GM12801 (cell line): ENCODE data around the gene KCNAB2.

Experiments used
- TF ChIP-seq, protein P1 (sequence below): IDR thresholded peaks from one replicate; pipeline ENCODE4 v1.5.1; 2011; ENCODE audit warnings: control low read depth; ENCODE audit not compliant: insufficient read length; ENCODE audit errors: extremely low read depth

The KCNAB2 gene

DNA sequence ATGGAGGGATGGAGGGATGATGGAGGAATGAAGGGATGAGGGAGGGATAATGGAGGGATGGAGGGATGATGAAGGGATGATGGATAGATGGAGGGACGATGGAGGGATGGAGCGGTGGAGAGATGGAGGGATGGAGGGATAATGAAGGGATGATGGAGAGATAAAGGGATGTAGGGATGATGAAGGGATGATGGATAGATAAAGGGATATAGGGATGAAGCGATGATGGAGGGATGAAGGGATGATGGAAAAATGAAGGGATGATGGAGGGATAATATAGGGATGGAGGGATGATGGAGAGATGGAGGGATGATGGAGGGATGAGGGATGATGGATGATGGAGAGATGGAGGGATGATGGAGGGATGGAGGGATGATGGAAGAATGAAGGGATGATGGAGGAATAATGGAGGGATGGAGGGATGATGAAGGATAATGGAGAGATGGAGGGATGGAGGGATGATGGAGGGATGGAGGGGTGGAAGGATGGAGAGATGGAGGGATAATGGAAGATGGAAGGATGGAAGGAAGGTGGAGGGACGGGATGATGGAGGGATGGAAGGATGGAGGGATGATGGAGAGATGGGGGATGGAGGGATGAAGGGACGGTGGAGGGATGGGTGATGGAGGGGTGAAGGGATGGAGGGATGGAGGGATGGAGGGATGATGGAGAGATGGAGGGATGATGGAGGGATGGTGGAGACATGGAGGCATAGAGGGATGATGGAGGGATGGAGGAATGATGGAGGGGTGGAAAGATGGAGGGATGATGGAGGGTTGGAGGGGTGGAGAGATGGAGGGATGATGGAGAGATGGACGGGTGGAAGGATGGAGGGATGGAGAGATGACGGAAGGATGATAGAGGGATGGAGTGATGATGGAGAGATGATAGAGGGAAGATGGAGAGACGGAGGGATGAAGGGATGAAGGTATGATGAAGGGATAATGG is 62.0 kb downstream of the KCNAB2 start:
- TF ChIP-seq, protein P1, sequence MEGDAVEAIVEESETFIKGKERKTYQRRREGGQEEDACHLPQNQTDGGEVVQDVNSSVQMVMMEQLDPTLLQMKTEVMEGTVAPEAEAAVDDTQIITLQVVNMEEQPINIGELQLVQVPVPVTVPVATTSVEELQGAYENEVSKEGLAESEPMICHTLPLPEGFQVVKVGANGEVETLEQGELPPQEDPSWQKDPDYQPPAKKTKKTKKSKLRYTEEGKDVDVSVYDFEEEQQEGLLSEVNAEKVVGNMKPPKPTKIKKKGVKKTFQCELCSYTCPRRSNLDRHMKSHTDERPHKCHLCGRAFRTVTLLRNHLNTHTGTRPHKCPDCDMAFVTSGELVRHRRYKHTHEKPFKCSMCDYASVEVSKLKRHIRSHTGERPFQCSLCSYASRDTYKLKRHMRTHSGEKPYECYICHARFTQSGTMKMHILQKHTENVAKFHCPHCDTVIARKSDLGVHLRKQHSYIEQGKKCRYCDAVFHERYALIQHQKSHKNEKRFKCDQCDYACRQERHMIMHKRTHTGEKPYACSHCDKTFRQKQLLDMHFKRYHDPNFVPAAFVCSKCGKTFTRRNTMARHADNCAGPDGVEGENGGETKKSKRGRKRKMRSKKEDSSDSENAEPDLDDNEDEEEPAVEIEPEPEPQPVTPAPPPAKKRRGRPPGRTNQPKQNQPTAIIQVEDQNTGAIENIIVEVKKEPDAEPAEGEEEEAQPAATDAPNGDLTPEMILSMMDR = no peak

- TF ChIP-seq, protein P1 = no peak
Observed at GRCh38 chr1:6108476-6108875, 62.8 kb downstream of the KCNAB2 start.

GRCh38 chr1:6108937-6109614 is 63.4 kb downstream of the KCNAB2 start:
- TF ChIP-seq, protein P1 = no peak

- TF ChIP-seq, protein P1 = no peak
Observed at GRCh38 chr1:6109688-6110087, 64.0 kb downstream of the KCNAB2 start.

- TF ChIP-seq, protein P1 = no peak
Observed at GRCh38 chr1:6110326-6110725, 64.6 kb downstream of the KCNAB2 start.

GRCh38 chr1:6111571-6111970 is 65.9 kb downstream of the KCNAB2 start:
- TF ChIP-seq, protein P1 = no peak

- TF ChIP-seq, protein P1 = no peak
Observed at GRCh38 chr1:6111991-6112689, 66.5 kb downstream of the KCNAB2 start.
